G401 (cell line): ENCODE results near the gene IL4. TPM values are rescaled to one million over a fixed set of nuclear protein-coding genes. Genes with fewer than 3 reads are reported as not detected.
"Not testable (repeated sequence)": the region's sequence is repeated elsewhere in the genome, so short reads cannot be mapped to it uniquely, and the experiment has no call there.

ENCODE experiments used
- DNase-seq: peaks from one replicate; pipeline ENCODE4 v3.0.0-alpha.2; 2015; ENCODE audit warnings: low spot score
- in situ Hi-C: cut with HindIII; loops from 2 replicates; pipeline ENCODE4 v1.10.0; 2016; ENCODE audit warnings: low sequenced_read_pairs, mixed read lengths
- total RNA-seq: library from RNA; depleted of rRNA; stranded (reverse); fragments of >200 nt; shearing (Covaris generic); gene quantifications from 2 replicates; pipeline ENCODE4 v1.2.3, GENCODE V29; 2014; rRNA removed

IL4 gene
- not detected in 2 replicates for total RNA-seq

DNA sequence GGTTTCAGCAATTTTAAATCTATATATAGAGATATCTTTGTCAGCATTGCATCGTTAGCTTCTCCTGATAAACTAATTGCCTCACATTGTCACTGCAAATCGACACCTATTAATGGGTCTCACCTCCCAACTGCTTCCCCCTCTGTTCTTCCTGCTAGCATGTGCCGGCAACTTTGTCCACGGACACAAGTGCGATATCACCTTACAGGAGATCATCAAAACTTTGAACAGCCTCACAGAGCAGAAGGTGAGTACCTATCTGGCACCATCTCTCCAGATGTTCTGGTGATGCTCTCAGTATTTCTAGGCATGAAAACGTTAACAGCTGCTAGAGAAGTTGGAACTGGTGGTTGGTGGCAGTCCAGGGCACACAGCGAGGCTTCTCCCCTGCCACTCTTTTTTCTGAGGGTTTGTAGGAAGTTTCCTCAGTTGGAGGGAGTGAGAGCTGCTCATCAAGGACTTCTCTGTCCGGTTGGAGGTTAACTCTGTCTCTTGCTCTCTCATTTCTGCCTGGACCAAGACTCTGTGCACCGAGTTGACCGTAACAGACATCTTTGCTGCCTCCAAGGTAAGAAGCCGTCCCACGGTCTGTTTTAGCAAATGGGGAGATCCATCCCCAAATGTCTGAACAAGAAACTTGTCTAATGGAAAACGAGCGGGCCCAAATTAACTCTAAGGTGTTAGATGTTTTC, at the start of gene IL4:
Gene IL4, plus strand, starts transcription at position 51 of the 692 bp plus-strand sequence. Its CDS starts 62 bp downstream, at position 113.
- no peak for DNase-seq
- in situ Hi-C loops = no loop called here

DNA sequence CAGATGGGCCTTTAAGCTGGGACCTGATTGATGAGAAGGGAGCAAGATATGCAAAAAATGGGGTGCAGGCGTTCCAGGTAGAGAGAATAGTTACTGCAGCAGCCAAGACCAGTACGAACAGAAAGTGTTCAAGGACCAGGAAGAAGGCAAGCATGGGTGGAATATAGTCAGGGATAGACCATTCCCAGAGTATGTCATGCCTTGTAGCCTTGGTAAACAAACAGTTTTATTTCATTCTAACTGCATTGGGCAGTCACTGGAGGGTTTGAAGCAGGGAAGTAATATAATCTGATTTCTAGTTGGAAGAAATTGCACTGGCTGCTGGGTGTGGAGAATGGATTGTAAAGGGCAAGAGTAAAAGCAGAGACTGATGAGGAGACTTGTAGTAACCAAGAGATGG, 46.3 kb upstream of the IL4 start:
- DNase-seq = no peak
- in situ Hi-C loops = no loop called here

DNA sequence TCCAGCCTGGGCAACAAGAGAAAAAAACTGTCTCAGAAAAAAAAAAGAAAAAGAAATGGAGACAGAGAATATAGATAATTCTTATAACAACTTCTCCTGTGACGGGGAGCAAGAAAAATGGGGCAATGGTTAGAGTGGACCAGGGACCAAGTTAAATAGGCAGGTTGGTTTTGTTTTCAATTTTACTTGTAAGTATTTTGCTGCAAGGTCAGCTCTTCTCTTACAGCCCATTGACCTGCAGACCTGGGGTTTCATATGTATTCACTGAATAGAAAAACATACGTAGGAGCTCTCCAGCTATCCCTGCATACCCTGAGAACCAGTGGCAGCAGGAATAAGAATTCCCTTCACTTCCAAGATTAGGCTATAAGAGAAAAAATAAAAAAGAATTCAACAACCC, 45.0 kb upstream of the IL4 start:
- in situ Hi-C loops = no loop called here
- DNase-seq = no peak

DNA sequence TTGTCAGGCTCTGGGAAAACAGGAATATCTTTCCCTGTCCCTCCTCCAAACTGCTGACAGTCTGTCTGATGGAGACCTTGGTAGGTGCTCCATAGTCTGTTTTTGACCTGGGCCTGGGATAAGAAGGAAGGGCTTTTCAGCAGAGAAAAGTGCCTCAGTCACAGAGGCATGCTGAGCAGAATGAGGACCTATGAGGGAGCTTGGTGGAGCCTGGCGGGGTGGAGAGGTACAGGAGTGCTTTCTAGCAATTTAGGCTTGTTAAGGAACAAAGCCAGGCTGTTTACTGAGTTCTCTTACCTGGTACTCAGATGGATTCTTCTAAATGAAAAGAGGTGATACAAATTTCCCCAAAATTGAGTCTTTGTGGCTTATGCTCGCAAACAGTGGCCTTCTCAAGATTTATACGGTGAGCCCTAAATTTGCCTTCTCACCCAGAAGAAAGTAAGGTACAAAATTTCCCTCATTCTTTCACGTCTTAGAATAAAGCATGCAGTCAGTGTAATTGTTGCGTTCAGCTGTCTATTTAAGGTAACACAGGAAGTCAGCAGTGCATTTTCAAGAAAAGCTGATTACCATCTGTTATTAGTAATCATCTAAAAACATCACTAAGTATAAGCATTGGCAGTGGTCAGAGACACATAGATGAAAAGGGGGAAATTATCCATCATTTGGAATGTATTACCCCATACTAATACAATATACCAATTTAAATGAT, 44.4 kb upstream of the IL4 start:
- in situ Hi-C loops = no loop called here
- no peak for DNase-seq

DNA sequence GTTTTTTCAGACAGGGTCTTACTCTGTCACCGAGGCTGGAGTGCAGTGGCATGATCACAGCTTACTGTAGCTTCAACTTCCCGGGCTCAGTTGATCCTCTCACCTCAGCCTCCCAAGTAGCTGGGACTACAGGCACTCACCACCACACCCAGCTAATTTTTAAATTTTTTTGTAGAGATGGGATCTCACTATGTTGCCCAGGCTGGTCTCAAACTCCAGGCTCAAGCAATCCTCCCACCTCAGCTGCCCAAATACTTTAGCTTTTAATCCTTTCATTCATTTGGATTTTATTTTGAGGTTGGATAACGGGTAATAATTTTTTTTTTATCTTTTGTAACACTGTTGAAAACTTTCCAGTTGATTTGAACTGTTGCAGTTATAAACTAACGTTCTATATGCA, 40.2 kb upstream of the IL4 start:
- in situ Hi-C loops, DNase-seq: not testable (repeated sequence)

DNA sequence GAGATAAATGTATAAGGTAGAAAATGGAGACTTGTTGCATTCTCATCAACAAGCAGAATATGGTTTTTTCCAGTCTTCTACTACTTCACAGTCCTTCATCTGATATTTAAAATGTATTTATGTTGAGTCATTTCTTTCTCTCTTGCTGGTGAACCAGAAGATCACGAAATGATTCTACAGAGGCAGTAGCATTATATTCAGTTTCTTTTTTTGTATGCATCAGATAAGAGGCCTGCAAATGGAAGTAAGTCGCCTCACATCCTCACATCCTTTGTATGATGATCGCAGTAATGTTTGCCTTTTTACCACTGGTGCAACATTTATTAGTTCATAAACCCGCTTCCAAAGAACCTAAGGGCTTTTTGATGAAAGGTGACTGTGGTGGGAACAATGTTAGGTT, 37.9 kb upstream of the IL4 start:
- in situ Hi-C loops = no loop called here

DNA sequence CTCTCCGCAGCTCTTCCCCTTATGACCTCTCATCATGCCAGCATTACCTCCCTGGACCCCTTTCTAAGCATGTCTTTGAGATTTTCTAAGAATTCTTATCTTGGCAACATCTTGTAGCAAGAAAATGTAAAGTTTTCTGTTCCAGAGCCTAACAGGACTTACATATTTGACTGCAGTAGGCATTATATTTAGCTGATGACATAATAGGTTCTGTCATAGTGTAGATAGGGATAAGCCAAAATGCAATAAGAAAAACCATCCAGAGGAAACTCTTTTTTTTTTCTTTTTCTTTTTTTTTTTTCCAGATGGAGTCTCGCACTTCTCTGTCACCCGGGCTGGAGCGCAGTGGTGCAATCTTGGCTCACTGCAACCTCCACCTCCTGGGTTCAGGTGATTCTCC, 36.5 kb upstream of the IL4 start:
- in situ Hi-C loops = no loop called here
- DNase-seq = no peak

More for the DNA sequence above, 37.9 kb upstream of the IL4 start:
- no peak for DNase-seq

DNA sequence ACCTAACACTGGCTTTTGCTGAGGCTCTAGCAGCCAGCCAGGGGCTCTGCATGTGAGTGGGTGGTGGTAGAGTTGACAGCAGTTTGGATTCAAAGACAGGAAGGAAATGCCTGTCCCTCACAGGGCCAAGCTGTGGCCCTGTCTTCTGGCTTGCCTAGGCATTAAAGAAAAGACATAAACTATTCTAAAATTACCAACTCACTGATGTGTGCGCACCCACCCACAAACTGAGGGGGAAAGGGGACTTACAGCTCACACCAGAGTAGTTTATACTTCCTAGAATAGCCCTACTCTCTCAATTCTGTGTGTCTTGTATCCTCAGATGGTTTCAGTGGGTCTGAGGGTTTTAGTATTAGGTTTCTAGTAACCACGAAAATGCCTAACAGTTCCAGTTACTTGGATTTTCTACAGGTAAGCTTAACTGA, 34.1 kb upstream of the IL4 start:
- DNase-seq = no peak
- in situ Hi-C loops = no loop called here

DNA sequence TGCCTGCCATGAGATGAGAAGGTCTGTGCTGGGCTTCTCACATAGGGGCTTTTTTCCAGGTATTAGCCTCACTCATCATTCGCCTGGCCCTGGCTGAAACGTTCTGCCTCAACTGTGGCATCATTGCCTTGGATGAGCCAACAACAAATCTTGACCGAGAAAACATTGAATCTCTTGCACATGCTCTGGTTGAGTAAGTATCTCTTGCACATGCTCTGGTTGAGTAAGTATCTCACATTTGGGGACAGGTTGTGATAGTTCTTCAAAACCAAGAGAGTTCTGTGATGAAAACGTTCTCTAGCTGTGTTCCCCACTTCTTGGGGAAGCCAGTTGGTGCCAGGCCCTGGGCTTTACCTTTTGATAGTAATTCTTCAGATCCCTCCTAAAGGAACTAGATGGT, 33.2 kb upstream of the IL4 start:
- no peak for DNase-seq
- in situ Hi-C loops = no loop called here

DNA sequence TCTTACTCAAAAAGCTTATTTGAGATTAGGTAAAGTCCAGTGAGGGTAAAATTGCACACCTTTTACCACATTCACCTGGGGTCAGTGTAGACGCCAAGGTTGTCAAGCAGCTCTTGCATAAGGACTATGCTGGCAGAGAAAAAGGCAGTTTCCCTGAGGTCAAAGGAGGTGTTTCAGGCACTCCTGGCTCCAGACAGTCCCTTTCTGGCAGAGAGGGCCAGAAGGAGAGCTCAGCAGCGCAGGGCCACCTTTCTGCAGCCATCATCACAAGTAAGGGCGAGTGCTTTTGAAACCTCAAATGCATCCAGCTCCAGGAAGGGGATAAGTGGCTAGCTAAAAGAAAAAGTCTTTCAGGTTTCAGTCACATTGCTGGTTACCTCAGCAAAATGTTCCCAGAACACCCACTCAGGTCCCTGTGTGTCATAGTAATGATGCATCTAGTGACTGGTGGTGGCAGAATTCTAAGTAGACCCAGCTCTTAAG, 32.5 kb upstream of the IL4 start:
- in situ Hi-C loops = no loop called here
- no peak for DNase-seq

DNA sequence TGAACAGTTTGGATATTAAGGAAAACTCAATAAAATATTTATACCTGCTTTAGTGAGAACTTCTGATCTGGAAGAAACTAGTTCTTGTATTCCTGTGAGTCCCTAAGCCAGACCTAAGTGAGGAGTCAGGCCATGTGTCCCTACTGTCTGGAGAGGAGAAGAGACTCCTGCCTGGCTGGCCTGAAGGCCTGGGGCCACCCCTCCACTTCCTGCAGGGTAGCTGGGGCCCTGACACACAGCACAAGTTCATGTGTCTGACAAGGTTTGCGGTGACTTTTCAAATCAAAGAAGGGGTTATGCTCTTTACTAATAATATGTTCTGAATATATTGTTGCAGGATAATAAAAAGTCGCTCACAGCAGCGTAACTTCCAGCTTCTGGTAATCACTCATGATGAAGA, 31.9 kb upstream of the IL4 start:
- no peak for DNase-seq
- in situ Hi-C loops = no loop called here

DNA sequence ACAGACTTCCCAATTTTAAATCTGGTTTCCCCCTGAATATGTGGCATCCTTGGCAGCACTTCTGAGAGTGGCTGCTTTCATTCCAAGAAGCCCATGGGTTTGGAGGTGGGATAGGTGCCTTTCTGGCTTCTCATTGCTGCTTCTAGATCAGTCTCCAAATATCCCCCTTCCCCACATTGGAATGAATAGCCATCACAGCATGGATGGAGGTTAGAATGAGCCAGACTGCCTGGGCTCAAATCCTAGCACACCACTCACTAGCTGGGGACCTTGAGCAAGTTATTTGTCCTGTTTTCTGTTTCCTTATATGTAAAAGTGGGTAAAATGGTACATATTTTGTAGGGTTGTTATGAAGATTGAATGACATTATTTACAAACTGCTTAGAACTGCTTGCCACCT, 29.6 kb upstream of the IL4 start:
- no peak for DNase-seq
- in situ Hi-C loops = no loop called here

DNA sequence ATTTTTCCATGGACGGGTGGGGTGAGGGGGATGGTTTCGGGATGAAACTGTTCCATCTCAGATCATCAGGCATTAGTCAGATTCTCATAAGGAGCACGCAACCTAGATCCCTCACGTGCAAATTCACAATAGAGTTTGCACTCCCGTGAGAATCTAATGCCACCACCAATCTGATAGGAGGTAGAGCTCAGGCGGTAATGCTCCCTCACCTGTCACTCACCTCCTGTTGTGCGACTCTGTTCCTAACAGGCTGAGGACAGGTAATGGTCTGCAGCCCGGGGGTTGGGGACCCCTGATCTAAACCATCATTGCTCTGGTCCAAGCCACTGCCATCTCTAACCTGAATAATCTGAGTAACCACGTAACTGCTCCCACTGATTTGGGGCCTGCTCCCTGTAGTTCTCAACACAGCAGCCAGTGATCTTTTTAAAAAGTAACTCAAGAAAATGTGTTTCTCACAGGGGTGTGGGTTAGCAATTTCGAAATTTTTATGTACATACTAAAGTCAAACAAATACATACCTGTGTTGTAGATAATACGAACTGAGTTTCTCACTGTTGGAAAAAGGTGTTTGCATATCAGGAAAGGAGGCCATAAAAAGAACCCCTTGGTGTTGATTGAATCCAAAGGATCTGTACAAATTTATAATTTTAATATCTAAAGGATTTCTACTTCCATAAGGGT, 27.1 kb upstream of the IL4 start:
- DNase-seq = no peak
- in situ Hi-C loops = no loop called here

DNA sequence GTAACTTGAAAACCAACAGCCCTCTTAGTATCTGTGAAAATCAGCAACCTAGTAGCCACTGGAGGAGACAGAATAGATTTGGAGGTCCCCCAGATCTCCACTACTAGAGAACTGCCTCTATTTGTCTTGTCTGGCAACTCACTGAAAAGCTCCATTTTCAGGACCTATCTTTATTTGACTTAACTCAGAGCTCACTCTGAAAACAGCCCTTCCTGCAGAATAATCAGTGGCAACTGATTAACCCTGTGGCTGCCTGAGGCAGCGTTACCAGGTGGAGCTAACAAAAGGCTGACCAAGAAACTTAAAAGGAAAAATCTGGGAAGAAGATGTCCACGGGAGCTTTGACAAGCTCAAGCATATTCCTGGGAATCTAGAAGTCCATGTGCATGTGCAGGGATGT, 26.3 kb upstream of the IL4 start:
- in situ Hi-C loops = no loop called here
- no peak for DNase-seq

DNA sequence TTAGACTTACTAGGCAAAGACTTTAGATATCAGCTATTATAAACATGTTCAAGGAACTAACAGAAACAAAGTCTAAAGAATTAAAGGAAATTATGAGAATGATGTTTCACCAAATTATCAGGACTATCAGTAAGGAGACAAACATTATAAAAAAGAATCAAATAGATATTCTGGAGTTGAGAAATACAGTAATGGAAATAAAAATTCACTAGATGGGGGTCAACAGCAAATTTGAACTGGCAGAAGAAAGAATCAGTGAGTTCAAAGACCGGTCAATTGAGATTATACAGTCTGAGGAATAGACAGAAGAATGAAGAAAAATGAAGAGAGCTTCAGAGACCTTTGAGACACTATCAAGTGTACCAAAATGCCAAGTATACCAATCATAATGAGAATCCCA, 25.4 kb upstream of the IL4 start:
- DNase-seq = no peak
- in situ Hi-C loops = no loop called here

DNA sequence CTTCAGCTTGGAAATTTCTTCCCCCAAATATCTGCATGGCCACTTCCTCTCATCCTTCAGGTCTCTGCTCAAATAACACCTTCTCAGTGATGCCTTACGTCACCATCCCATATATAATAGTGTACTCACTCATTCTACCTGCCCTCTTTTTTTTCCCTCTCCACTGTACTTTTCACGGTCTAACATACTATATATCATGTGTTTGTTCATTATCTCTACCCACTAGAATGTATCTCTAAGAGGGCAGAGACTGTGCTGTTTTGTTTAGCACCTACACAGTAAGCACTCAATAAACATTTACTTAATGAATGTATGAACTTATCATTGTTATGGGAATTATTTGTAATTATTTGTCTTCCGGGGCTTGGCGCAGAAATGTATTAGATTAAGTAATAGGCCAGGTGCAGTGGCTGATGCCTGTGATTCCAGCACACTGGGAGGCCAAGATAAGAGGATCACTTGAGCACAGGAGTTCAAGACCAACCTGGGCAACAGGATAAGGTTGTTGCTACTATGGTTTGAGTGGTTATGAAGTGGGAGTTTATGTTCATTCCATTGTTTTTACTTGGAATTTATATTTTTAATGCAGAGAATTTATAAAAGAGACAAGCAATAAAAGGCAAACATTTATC, 21.8 kb upstream of the IL4 start:
- in situ Hi-C loops = no loop called here
- no peak for DNase-seq

DNA sequence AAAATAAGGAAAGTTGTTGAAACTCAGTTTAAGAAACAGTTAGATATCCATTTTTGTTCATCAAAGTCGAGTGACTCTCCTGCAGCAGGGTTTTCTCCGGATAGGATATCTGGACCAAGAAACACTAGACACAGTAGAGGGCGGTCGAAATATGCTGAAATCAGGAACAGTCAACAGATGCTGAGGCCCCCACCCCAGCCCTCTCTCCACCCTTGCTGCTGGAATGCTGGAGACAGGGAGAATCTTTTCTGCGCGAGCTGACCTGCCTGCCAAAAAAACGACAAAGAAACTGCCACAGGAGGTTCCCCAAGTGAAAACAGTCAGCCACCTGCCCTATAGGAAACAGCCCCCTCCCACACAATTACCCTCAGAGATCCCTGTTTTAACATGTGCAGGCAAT, 20.1 kb upstream of the IL4 start:
- in situ Hi-C loops = no loop called here
- DNase-seq = no peak

DNA sequence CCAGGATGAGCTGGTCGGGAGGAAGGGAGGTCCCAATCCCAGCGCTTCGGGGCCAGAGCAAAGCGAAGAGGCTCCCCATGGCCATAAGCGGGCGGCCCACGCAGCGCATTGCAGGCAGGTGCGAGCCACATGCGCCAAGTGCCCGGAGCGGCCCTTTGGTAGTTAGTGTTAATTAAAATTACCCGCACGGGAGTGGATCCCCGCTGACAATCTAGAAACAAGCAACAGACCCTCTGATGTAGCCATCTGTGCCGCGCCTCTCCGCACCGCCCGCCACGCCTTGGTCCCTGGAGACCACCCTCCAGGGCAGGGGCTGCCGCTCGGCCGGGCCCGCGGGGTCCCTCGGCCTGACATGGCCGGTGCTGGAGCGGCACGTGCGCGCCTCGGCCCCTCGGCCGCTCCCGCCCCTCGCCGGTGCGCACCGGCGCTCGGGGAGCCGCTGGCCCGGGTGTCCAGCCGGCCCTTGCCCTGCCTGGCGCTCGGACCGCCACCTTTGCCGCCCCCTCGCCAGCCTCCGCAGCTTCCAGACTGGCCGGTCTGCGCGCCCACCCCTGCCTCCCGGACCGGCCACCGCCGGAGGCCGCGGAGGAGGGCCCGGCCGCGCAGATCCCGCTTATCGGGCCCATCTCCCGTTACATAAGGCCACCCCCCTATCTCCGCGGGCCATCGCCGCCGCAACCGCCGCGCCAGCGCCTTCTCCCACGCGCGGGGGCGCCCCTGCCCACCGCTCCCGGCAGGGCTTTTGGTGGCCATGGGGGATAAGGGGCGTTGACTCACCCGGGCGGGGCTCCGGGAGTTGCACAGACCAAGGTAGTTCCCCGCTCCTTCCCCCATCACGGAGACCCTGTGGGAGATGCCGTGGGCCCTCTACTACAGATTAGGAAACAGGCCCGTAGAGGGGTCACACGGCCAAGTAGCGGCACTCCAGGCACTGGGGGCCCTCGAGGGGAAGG, 17.7 kb upstream of the IL4 start:
- peak; percentile 38 for DNase-seq

More for the DNA sequence above, 17.7 kb upstream of the IL4 start:
- in situ Hi-C loops = no loop called here
